RPMI7951 (cell line): ENCODE data around the gene AGBL4. TPM values are rescaled to one million over a fixed set of nuclear protein-coding genes. Genes with fewer than 3 reads are reported as not detected.
A peak's percentile ranks its signal among the peaks of the same experiment; 100 is the strongest.
"Not testable (repeated sequence)": the region's sequence is repeated elsewhere in the genome, so short reads cannot be mapped to it uniquely, and the experiment has no call there.

Experiments used
- DNase-seq: peaks from one replicate; pipeline ENCODE4 v3.0.0-alpha.2; 2012; ENCODE audit warnings: low read depth
- total RNA-seq: library from RNA; depleted of rRNA; stranded (reverse); fragments of >200 nt; shearing (Covaris generic); gene quantifications from 2 replicates; pipeline ENCODE4 v1.2.3, GENCODE V29; 2014

AGBL4 gene
- total RNA-seq, 1 experiment from 2014 or later, result not detected

- DNase-seq, result no peak
These were observed 588.5 kb downstream of the AGBL4 start for GRCh38 chr1:49435291-49435690.

- no peak for DNase-seq
These were observed 599.0 kb downstream of the AGBL4 start for GRCh38 chr1:49424782-49425181.

GRCh38 chr1:49416758-49417157, 607.0 kb downstream of the AGBL4 start:
- no peak for DNase-seq

GRCh38 chr1:49408346-49408745, 615.4 kb downstream of the AGBL4 start:
- no peak for DNase-seq

- DNase-seq, result no peak
These were observed 626.7 kb downstream of the AGBL4 start for GRCh38 chr1:49397086-49397485.

- DNase-seq, result no peak
These were observed 629.6 kb downstream of the AGBL4 start for GRCh38 chr1:49394200-49394599.

- DNase-seq, result no peak
These were observed 634.1 kb downstream of the AGBL4 start for GRCh38 chr1:49389699-49390098.

GRCh38 chr1:49364676-49365075, 659.1 kb downstream of the AGBL4 start:
- DNase-seq, result peak; percentile 2

- no peak for DNase-seq
These were observed 660.1 kb downstream of the AGBL4 start for GRCh38 chr1:49363628-49364027.

GRCh38 chr1:49358036-49358435, 665.7 kb downstream of the AGBL4 start:
- no peak for DNase-seq

- no peak for DNase-seq
These were observed 667.2 kb downstream of the AGBL4 start for GRCh38 chr1:49356594-49356993.

- DNase-seq, result peak; percentile 40
These were observed 672.0 kb downstream of the AGBL4 start for GRCh38 chr1:49351768-49352167.

GRCh38 chr1:49346767-49347349, 676.9 kb downstream of the AGBL4 start:
- no peak for DNase-seq

- DNase-seq, result no peak
These were observed 683.2 kb downstream of the AGBL4 start for GRCh38 chr1:49340576-49340975.

GRCh38 chr1:49339043-49339442, 684.7 kb downstream of the AGBL4 start:
- DNase-seq, result no peak

GRCh38 chr1:49337251-49337650, 686.5 kb downstream of the AGBL4 start:
- no peak for DNase-seq

GRCh38 chr1:49333906-49334305, 689.8 kb downstream of the AGBL4 start:
- DNase-seq, result no peak

GRCh38 chr1:49331066-49331852, 692.5 kb downstream of the AGBL4 start:
- DNase-seq, result no peak

- no peak for DNase-seq
These were observed 699.7 kb downstream of the AGBL4 start for GRCh38 chr1:49323925-49324540.

GRCh38 chr1:49320493-49320892, 703.3 kb downstream of the AGBL4 start:
- DNase-seq, result not testable (repeated sequence)

- no peak for DNase-seq
These were observed 704.3 kb downstream of the AGBL4 start for GRCh38 chr1:49319426-49319963.

GRCh38 chr1:49318218-49318617, 705.5 kb downstream of the AGBL4 start:
- DNase-seq, result no peak

- no peak for DNase-seq
These were observed 716.3 kb downstream of the AGBL4 start for GRCh38 chr1:49307457-49307856.
